ENCODE data around the gene MAN1B1.
"Not testable (repeated sequence)": the region's sequence is repeated elsewhere in the genome, so short reads cannot be mapped to it uniquely, and the experiment has no call there.

MAN1B1 gene

GRCh38 chr9:137052998-137053943 lies 33.5 kb upstream of the MAN1B1 start:
- no peak for DNase-seq

DNA sequence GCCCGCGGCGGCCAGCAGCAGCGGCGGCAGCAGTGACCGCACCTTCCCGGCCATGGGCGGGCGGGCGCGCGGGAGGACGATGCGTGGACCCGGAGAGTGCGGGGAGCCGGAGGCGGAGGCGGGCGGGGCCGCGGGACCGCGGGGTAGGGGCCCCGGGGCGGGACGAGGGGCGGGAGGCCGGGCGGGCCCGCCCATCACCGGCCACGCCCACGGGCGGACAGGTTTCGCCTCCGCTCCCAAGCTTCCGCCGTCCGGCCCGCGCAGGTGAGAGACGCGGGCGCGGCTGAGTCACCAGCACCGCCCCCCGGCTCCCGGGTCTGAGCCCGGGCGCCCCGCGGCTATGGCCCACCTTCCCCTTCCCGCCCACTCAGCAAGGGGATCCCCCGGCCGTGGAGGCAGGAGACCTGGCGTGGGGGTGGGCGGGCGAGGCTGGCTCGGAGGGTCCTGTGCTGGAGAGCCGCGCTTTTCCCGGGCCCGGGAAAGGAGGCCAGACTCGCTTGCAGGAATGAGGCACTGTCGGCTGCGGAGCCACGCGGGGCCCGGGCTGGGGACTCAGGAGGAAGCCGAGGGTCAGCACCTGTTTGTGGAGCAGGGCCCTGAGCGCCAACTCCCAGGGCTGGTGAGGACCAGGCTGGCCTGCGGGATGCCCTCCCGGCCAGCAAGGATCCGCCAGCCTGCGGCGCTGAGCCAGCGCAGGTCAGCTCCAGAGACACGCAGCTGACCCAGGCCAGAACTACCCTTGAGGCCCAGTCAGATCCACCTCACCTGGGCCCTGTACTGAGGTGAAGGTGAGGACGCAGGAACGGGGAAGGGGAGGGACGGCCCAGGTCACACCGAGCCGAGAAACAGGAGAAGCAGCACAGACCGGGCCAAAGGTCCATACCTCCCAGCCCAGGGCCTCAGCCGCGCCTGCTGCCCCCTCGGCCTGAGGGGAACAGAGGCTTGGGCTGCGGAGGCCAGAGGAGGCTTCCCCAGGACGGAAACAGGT lies 32.5 kb upstream of the MAN1B1 start, which contains the start of gene ENTPD2:
TSS of gene ENTPD2 (minus strand) at position 118 of the 988 bp plus-strand sequence. CDS start at position 54, 64 bp downstream.
- DNase-seq, result peak; percentile 35

GRCh38 chr9:137054932-137055384 lies 31.8 kb upstream of the MAN1B1 start:
- no peak for DNase-seq

DNA sequence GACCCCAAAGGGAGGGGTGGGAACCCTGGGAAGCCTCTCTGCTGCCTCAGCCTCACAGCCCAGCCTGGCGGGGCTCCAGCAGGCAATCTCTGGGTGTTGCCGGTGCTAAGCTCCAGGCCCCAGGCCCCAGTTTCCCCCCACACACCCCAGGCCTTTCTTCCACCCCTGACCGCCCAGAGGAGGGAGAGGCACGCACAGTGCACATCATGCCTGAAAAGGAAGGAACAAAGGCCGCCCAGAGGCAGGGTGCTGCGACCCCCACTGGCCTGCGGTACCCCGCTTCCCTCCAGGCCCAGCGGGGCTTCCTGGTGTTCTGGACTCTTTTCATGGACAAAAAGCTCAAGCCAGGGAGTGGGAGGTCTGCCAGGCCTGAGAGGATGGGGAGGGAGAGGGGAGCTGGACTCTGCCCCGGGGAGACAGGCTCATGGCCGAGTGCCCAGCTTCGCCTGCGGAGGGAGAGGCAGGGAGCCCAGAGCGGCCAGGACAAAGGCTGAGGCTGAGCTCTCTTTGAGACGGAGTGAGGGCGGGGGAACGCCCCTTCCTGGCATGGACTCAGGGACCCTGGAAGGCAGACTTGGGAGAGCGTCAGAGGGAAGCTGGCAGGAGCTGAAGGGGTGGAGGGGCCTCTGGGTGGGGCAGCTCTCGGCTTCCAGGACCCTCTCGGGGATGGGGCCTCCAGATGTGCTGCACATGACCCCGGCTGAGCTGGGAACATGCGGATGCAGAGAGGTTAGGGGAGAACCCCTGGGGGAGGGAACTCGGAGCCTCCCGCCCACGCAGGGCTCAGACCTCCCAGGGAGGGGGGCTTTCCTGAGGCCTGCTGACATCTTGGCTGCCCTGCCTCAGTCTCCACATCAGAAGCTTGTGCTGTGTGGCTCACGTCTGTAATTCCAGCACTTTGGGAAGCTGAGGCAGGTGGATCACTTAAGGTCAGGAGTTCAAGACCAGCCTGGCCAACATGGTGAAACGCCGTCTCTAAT lies 31.1 kb upstream of the MAN1B1 start:
- no peak for DNase-seq

DNA sequence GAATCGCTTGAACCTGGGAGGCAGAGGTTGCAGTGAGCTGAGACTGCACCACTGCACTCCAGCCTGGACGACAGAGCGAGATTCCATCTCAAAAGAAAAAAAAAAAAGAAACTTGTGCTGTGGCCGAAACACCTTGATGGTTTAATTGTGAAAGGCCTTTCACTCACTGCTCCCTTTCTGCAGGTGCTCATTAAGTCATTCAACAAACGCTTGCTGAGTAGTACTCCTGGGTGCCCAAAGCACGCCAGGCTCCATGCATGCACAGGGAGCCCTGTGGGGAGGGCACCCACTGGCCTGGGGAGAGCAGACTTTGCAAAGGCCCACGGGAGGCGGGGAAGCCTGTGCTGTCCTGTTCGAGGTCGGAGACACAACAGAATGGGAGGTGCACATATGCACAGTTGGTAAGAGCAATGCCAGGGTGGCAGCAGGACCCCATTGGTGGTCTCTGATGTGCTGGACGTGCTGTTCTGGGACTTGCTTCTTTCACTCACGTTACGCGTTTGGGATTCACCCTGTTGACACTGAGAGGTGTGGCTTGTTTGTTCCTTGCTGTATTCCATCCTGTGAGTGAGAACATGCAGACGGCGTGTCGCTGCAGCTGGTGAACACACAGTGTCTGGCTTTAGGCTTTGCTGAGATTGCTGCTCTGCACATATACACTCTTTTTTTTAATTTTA lies 29.9 kb upstream of the MAN1B1 start:
- DNase-seq, result no peak

DNA sequence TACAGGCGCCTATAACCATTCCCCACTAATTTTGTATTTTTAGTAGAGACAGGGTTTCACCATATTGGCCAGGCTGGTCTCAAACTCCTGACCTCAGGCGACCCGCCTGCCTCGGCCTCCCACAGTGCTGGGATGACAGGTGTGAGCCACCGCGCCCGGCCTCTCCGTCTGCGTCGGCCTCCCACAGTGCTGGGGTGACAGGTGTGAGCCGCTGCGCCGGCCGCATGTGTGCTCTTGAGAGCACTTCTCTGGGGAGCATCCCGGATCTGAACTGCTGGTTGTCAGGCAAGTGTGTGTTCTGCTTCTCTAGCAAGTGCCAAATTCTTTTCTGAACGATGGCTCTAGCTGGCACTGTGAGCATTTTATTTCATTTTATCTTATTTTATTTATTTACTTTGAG lies 29.2 kb upstream of the MAN1B1 start:
- no peak for DNase-seq

- DNase-seq, result no peak
Measured at GRCh38 chr9:137058521-137059234, 28.1 kb upstream of the MAN1B1 start.

- DNase-seq, result no peak
Measured at GRCh38 chr9:137062384-137062783, 24.4 kb upstream of the MAN1B1 start.

DNA sequence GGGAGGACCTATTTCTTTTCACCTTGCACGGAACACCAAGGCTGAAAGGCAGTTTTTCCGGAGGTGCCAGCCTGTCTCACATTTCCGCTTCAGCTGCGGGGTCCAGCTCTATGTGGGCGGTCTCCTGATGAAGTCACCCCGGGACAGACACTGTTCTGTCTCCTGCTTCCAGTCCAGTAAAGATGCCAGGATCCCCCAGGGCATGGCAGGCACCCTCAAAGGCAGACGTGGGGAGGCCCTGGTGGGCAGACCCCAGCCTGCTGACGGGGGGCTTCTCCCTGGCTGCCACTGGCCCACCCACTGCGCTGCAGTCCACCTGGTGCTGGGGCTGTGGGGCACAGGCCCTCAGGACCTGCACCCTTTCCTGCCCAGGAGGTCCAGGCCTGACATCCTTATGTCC lies 24.0 kb upstream of the MAN1B1 start:
- not testable (repeated sequence) for DNase-seq

GRCh38 chr9:137063311-137064026 lies 23.3 kb upstream of the MAN1B1 start:
- no peak for DNase-seq

GRCh38 chr9:137064027-137064879 lies 22.5 kb upstream of the MAN1B1 start:
- peak; percentile 55 for DNase-seq

- DNase-seq, result no peak
Measured at GRCh38 chr9:137064880-137065164, 22.0 kb upstream of the MAN1B1 start.

- no peak for DNase-seq
Measured at GRCh38 chr9:137065336-137065967, 21.3 kb upstream of the MAN1B1 start.

GRCh38 chr9:137066096-137066861 lies 20.5 kb upstream of the MAN1B1 start:
- no peak for DNase-seq

GRCh38 chr9:137067860-137068538 lies 18.8 kb upstream of the MAN1B1 start:
- peak; percentile 93 for DNase-seq

DNA sequence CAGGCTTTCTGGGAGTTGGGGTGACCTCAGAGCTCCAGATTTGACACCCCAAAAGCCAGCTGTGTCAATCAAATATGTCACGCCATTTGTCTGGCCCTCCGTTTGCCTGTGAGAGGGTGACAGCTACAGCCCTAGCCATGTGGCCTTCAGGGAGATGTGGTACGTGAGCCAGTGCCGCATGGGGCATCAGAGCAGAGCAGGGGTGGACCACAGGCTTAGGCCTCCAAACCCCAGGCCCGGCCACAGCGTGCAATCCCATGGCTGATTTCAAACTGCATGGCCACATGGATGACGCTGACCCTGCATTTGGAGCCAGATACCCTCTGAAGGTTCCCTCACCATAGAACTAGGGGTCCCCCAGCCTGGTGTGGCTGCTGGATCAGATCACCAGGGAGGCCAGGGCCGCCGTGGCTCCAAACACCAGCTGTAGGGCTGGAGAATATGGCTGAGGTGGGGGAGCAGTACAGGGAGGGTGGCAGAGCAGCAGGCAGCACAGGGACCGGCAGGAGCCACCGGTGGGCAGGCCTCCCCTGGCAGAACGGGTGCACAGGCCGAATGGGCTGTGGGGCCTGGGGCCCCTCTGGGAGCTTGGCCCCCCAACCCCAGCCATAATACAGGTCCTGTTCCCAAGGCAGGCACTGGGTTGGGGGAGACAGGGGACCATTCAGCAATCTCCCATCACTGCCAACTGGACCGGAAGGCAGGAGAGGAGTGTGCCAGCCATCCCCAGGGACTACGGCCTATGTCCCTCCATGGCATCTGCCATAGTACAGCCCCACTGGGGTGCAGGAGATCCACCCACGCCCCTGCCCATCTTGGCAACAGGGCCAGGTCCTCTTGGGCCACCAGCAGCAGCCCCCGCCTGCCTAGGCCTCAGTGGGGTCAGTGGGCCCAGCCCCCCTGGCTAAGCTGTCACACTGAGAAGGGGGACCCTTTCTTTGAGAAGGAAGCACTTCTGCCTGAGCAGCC lies 18.0 kb upstream of the MAN1B1 start:
- no peak for DNase-seq

Measured in activated CD4-positive, alpha-beta T cell treated with anti-CD3 and anti-CD28 coated beads, Interleukin-2, amount 50 U/mL, for 16 hours (primary cell).